Measurements from ENCODE around the gene RAP1GDS1.

The RAP1GDS1 gene

DNA sequence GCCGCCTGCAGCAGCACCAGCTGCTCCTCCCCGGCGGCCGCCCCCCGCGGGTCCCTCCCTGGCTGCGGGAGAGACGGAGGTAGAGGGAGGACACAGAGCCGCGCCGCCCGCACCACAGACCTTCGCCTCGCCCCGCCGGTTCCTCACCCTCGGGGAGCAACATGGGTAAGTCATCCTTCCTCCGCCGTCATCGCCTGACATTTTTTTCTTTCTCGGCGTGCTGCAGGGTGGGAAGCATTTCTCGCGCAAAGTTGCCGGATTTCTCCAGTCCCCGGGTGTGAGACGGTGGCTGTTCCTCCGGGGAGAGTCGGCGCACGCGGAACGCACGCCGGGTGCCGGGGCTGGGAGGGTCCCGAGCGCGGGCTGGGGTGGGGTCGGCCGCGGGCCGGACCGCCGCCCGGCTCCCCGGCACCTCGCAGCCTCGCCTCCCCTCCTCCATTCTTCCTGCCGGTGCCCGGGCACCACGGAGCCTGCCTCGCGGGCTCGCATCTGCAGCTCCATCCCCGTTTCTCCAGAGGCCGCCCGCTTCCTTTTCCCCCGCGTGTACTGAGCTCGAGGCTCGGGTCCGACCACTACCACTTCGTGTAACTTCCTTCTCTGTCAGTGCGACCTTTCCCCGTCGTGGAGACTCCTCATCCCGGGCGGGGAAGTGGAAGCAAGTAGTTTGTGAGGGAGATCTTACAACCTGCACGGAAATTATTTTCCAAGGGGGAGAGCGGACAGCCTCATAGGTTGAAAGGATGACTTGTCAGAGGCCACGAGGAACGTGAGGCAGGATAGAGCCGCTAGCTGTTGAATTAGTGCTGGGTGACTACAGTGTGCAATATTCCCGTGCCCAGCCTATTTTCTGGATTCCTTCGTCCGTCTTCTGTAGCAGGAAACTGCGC lies 464 bp downstream of the RAP1GDS1 start:
- Histone ChIP-seq H3K36me3 (ENCODE audit: control insufficient read depth in 4 of 4, insufficient read depth in 4 of 4, low read length in 3 of 4) (no peaks in the 10 kb centered on the region), H3K9me3 (ENCODE audit: control extremely low read depth in 1 of 5, control insufficient read depth in 4 of 5, insufficient read depth in 2 of 5, low read depth in 1 of 5, low read length in 4 of 5) (no peaks in the 10 kb centered on the region), H3K4me3 (ENCODE audit: control insufficient read depth in 1 of 7, extremely low read depth in 1 of 7, insufficient read depth in 4 of 7, low read depth in 2 of 7, low read length in 6 of 7) (peak overlapping the region; percentile 76 to 93 (median 89)), H3K27ac (ENCODE audit: insufficient read depth in 1 of 2, low read depth in 1 of 2, low read length in 2 of 2, poor library complexity in 1 of 2, severe bottlenecking in 2 of 2) (peak overlapping the region in 1 of 2 experiments; percentile 68), H3K27me3 (replicated peaks in 2 of 5; ENCODE audit: control insufficient read depth in 4 of 5, insufficient read depth in 5 of 5, low read length in 4 of 5) (no peaks in the 10 kb centered on the region), H3K4me1 (ENCODE audit: control extremely low read depth in 1 of 4, control insufficient read depth in 4 of 4, insufficient read depth in 4 of 4, low read length in 3 of 4) (peaks cover 11 to 34% (median 27%) of the 10 kb centered on the region in 4 experiments)
- peak; percentile 62 to 73 (median 66) for DNase-seq
- ChIA-PET POLR2A (interaction anchor here (0.7 to 1.1 kb wide), 2 partner anchors 668 to 1584 kb away, joined by 3 read pairs; partner anchors contain the start of gene EIF4E), CTCF (interaction anchor here (1.2 to 1.8 kb wide), 4 partner anchors 9 to 100 kb away, joined by 3 to 6 read pairs (median 3); no protein-coding TSS in a partner anchor)
- WGBS (ENCODE audit: insufficient coverage): under 1% methylated on average over 66 of the region's 78 CpGs

DNA sequence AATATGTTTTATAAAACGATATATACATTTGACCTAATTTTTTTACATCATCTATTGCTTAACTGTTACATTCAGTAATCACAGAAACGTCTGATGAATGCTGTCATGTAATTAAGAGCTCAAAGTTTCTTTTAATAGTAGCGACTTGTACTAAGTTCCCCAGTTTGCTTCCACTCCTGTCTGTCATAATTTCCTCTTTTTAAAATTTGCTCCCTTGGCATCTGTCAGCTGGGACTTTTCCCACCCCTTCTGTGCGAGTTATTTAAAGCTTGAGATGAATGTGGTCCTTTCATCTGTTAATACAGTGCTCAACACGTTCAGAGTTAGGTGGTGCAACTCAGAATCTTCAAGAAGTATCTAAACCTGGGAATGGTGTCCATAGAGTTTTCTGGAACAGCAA lies 1.2 kb downstream of the RAP1GDS1 start:
- ChIA-PET CTCF (interaction anchor here (1.2 kb wide), 1 partner anchor 8 kb away, joined by 3 read pairs; no protein-coding TSS in a partner anchor), POLR2A (no interaction called here)
- WGBS (ENCODE audit: insufficient coverage): 0% methylated on average over 3 of the region's 5 CpGs
- peak overlapping the region in 1 of 2 experiments; percentile 68 for H3K27ac ChIP-seq (ENCODE audit: insufficient read depth in 1 of 2, low read depth in 1 of 2, low read length in 2 of 2, poor library complexity in 1 of 2, severe bottlenecking in 2 of 2)
- no peaks in the 10 kb centered on the region for H3K27me3 ChIP-seq (replicated peaks in 2 of 5; ENCODE audit: control insufficient read depth in 4 of 5, insufficient read depth in 5 of 5, low read length in 4 of 5)
- peak; percentile 12 to 49 (median 43) for DNase-seq
- H3K4me1 ChIP-seq (ENCODE audit: control extremely low read depth in 1 of 4, control insufficient read depth in 4 of 4, insufficient read depth in 4 of 4, low read length in 3 of 4): peaks cover 11 to 34% (median 27%) of the 10 kb centered on the region in 4 experiments
- H3K36me3 ChIP-seq (ENCODE audit: control insufficient read depth in 4 of 4, insufficient read depth in 4 of 4, low read length in 3 of 4): no peaks in the 10 kb centered on the region
- H3K9me3 ChIP-seq (ENCODE audit: control extremely low read depth in 1 of 5, control insufficient read depth in 4 of 5, insufficient read depth in 2 of 5, low read depth in 1 of 5, low read length in 4 of 5): no peaks in the 10 kb centered on the region
- peak overlapping the region in 6 of 7 experiments; percentile 76 to 93 (median 88) for H3K4me3 ChIP-seq (ENCODE audit: control insufficient read depth in 1 of 7, extremely low read depth in 1 of 7, insufficient read depth in 4 of 7, low read depth in 2 of 7, low read length in 6 of 7)

DNA sequence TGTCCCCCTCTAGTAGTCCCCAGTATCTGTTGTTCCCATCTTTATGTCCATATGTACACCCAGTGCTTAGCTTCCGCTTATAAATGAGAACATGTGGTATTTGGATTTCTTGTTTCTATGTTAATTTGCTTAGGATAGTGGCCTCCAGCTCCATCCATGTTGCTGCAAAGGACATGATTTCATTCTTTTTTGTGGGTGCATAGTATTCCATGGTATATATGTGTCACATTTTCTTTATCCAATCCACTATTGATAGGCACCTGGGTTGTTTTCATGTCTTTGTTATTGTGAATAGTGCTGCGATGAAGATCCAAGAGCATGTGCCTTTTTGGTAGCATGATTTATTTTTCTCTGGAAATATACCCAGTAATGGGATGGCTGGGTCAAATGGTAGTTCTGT lies 6.3 kb downstream of the RAP1GDS1 start:
- Histone ChIP-seq H3K36me3 (ENCODE audit: control insufficient read depth in 4 of 4, insufficient read depth in 4 of 4, low read length in 3 of 4) (peaks cover 0 to 18% (median 8%) of the 10 kb centered on the region in 4 experiments), H3K4me1 (ENCODE audit: control extremely low read depth in 1 of 4, control insufficient read depth in 4 of 4, insufficient read depth in 4 of 4, low read length in 3 of 4) (peaks cover 1 to 10% (median 3%) of the 10 kb centered on the region in 4 experiments), H3K9me3 (ENCODE audit: control extremely low read depth in 1 of 5, control insufficient read depth in 4 of 5, insufficient read depth in 2 of 5, low read depth in 1 of 5, low read length in 4 of 5) (peaks cover 0 to 13% (median 5%) of the 10 kb centered on the region in 5 experiments), H3K4me3 (ENCODE audit: control insufficient read depth in 1 of 7, extremely low read depth in 1 of 7, insufficient read depth in 4 of 7, low read depth in 2 of 7, low read length in 6 of 7) (no peak overlapping the region), H3K27ac (ENCODE audit: insufficient read depth in 1 of 2, low read depth in 1 of 2, low read length in 2 of 2, poor library complexity in 1 of 2, severe bottlenecking in 2 of 2) (no peak overlapping the region), H3K27me3 (replicated peaks in 2 of 5; ENCODE audit: control insufficient read depth in 4 of 5, insufficient read depth in 5 of 5, low read length in 4 of 5) (no peaks in the 10 kb centered on the region)
- ChIA-PET CTCF (no interaction called here), POLR2A (interaction anchor here (0.6 kb wide), 1 partner anchor 447 kb away, joined by 3 read pairs; no protein-coding TSS in a partner anchor)
- no peak for DNase-seq
- WGBS (ENCODE audit: insufficient coverage): 80% methylated on average over 1 of the region's 2 CpGs

- Histone ChIP-seq H3K4me3 (ENCODE audit: control insufficient read depth in 1 of 7, extremely low read depth in 1 of 7, insufficient read depth in 4 of 7, low read depth in 2 of 7, low read length in 6 of 7) (no peak overlapping the region), H3K36me3 (ENCODE audit: control insufficient read depth in 4 of 4, insufficient read depth in 4 of 4, low read length in 3 of 4) (peaks cover 4 to 28% (median 9%) of the 10 kb centered on the region in 4 experiments), H3K9me3 (ENCODE audit: control extremely low read depth in 1 of 5, control insufficient read depth in 4 of 5, insufficient read depth in 2 of 5, low read depth in 1 of 5, low read length in 4 of 5) (peaks cover 5 to 33% (median 9%) of the 10 kb centered on the region in 5 experiments), H3K4me1 (ENCODE audit: control extremely low read depth in 1 of 4, control insufficient read depth in 4 of 4, insufficient read depth in 4 of 4, low read length in 3 of 4) (no peaks in the 10 kb centered on the region), H3K27ac (ENCODE audit: insufficient read depth in 1 of 2, low read depth in 1 of 2, low read length in 2 of 2, poor library complexity in 1 of 2, severe bottlenecking in 2 of 2) (no peak overlapping the region), H3K27me3 (replicated peaks in 2 of 5; ENCODE audit: control insufficient read depth in 4 of 5, insufficient read depth in 5 of 5, low read length in 4 of 5) (no peaks in the 10 kb centered on the region)
- DNase-seq: no peak
- WGBS (ENCODE audit: insufficient coverage): no CpG with 5 or more reads among the region's 2 CpGs
- CTCF ChIA-PET: no interaction called here
- POLR2A ChIA-PET: no interaction called here
Observed at GRCh38 chr4:98275145-98275544, 14.0 kb downstream of the RAP1GDS1 start.

- H3K9me3 ChIP-seq (ENCODE audit: control extremely low read depth in 1 of 5, control insufficient read depth in 4 of 5, insufficient read depth in 2 of 5, low read depth in 1 of 5, low read length in 4 of 5): peaks cover 0 to 3% (median 0%) of the 10 kb centered on the region in 5 experiments
- ChIA-PET POLR2A (interaction anchor here (0.5 kb wide), 1 partner anchor 20 kb away, joined by 3 read pairs; no protein-coding TSS in a partner anchor), CTCF (interaction anchor here (1.0 to 2.6 kb wide), 2 partner anchors 22 to 188 kb away, joined by 3 to 6 read pairs; partner anchors contain the start of gene RAP1GDS1)
- DNase-seq: no peak
- H3K27ac ChIP-seq (ENCODE audit: insufficient read depth in 1 of 2, low read depth in 1 of 2, low read length in 2 of 2, poor library complexity in 1 of 2, severe bottlenecking in 2 of 2): no peak overlapping the region
- no peaks in the 10 kb centered on the region for H3K27me3 ChIP-seq (replicated peaks in 2 of 5; ENCODE audit: control insufficient read depth in 4 of 5, insufficient read depth in 5 of 5, low read length in 4 of 5)
- H3K4me3 ChIP-seq (ENCODE audit: control insufficient read depth in 1 of 7, extremely low read depth in 1 of 7, insufficient read depth in 4 of 7, low read depth in 2 of 7, low read length in 6 of 7): no peak overlapping the region
- no peaks in the 10 kb centered on the region for H3K36me3 ChIP-seq (ENCODE audit: control insufficient read depth in 4 of 4, insufficient read depth in 4 of 4, low read length in 3 of 4)
- H3K4me1 ChIP-seq (ENCODE audit: control extremely low read depth in 1 of 4, control insufficient read depth in 4 of 4, insufficient read depth in 4 of 4, low read length in 3 of 4): no peaks in the 10 kb centered on the region
- no CpG with 5 or more reads among the region's 3 CpGs for WGBS (ENCODE audit: insufficient coverage)
Observed at GRCh38 chr4:98283219-98284189, 22.3 kb downstream of the RAP1GDS1 start.

GRCh38 chr4:98284640-98285046 lies 23.5 kb downstream of the RAP1GDS1 start:
- H3K36me3 ChIP-seq (ENCODE audit: control insufficient read depth in 4 of 4, insufficient read depth in 4 of 4, low read length in 3 of 4): no peaks in the 10 kb centered on the region
- peaks cover 0 to 3% (median 0%) of the 10 kb centered on the region in 5 experiments for H3K9me3 ChIP-seq (ENCODE audit: control extremely low read depth in 1 of 5, control insufficient read depth in 4 of 5, insufficient read depth in 2 of 5, low read depth in 1 of 5, low read length in 4 of 5)
- ChIA-PET CTCF (interaction anchor here (2.6 kb wide), 1 partner anchor 23 kb away, joined by 6 read pairs; the partner anchor contains the start of gene RAP1GDS1), POLR2A (no interaction called here)
- WGBS (ENCODE audit: insufficient coverage): 94% methylated on average over 2 of the region's 3 CpGs
- no peaks in the 10 kb centered on the region for H3K27me3 ChIP-seq (replicated peaks in 2 of 5; ENCODE audit: control insufficient read depth in 4 of 5, insufficient read depth in 5 of 5, low read length in 4 of 5)
- no peaks in the 10 kb centered on the region for H3K4me1 ChIP-seq (ENCODE audit: control extremely low read depth in 1 of 4, control insufficient read depth in 4 of 4, insufficient read depth in 4 of 4, low read length in 3 of 4)
- no peak overlapping the region for H3K4me3 ChIP-seq (ENCODE audit: control insufficient read depth in 1 of 7, extremely low read depth in 1 of 7, insufficient read depth in 4 of 7, low read depth in 2 of 7, low read length in 6 of 7)
- no peak for DNase-seq
- no peak overlapping the region for H3K27ac ChIP-seq (ENCODE audit: insufficient read depth in 1 of 2, low read depth in 1 of 2, low read length in 2 of 2, poor library complexity in 1 of 2, severe bottlenecking in 2 of 2)
